ENCODE results near the gene EPN2.

DNA sequence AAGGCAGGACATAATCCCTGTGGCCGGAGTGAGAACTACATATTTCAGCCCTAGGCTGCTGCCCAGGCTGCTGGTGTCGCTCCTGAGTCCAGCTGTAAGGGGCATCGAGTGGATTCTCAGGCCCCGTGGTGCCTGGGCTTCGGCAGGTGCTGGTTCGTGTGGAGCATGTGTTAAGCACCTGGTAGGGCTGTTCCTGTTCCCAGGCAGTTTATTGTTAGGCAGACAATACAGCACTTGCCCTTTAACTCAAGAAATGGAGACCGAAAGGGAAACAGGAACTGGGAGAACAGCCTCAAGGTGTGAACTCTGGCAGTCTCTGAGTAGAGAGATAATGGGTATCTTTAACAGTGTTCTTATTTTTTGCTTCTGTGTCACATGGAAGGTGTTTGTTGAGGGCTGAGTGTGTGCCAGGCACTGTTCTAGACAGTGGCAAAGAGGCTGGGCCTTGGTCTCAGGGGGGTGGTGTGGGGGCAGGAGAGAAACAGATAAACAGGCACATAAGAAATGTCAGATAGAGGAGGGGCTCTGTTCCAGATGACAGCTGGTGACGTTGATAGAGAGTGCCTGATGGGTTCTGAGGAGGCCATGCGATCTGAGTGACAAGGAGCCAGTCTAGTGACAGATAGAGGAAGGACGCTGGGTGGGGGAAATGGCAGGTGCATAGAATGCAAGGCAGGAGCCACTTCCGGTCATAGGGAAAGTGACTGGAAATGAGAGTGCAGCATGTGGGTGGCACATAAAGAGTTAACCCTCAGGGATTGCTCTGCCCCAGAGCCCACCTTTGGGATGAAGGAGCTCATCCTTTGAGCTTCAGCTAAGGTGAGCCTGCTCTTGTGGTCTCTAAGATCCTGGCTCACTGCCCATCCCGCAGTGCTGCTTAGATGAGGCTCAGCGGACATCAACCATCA, 33.8 kb downstream of the EPN2 start:
- TF ChIP-seq, protein P1, sequence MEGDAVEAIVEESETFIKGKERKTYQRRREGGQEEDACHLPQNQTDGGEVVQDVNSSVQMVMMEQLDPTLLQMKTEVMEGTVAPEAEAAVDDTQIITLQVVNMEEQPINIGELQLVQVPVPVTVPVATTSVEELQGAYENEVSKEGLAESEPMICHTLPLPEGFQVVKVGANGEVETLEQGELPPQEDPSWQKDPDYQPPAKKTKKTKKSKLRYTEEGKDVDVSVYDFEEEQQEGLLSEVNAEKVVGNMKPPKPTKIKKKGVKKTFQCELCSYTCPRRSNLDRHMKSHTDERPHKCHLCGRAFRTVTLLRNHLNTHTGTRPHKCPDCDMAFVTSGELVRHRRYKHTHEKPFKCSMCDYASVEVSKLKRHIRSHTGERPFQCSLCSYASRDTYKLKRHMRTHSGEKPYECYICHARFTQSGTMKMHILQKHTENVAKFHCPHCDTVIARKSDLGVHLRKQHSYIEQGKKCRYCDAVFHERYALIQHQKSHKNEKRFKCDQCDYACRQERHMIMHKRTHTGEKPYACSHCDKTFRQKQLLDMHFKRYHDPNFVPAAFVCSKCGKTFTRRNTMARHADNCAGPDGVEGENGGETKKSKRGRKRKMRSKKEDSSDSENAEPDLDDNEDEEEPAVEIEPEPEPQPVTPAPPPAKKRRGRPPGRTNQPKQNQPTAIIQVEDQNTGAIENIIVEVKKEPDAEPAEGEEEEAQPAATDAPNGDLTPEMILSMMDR (conservative IDR thresholded peaks at IDR 0.05 in 1 of 2, IDR thresholded peaks at IDR 0.05 in 1 of 2; ENCODE audit: low read depth in 1 of 2, low read length in 2 of 2), result no peak
- TF ChIP-seq EZH2 (IDR thresholded peaks at IDR 0.05; ENCODE audit: low read length, missing control alignments), result no peak
